Stimulated activated CD8-positive, alpha-beta memory T cell treated with anti-CD3 and anti-CD28 coated beads, Interleukin-12 subunit alpha, Interleukin-12 subunit beta, amount 100 ng/mL, for 24 hours (primary cell): ENCODE data around the gene PLXNC1.

Experiments
- DNase-seq: peaks from one replicate; pipeline ENCODE4 v3.0.0-alpha.2; 2020; ENCODE audit errors: extremely low read depth

Gene PLXNC1

DNA sequence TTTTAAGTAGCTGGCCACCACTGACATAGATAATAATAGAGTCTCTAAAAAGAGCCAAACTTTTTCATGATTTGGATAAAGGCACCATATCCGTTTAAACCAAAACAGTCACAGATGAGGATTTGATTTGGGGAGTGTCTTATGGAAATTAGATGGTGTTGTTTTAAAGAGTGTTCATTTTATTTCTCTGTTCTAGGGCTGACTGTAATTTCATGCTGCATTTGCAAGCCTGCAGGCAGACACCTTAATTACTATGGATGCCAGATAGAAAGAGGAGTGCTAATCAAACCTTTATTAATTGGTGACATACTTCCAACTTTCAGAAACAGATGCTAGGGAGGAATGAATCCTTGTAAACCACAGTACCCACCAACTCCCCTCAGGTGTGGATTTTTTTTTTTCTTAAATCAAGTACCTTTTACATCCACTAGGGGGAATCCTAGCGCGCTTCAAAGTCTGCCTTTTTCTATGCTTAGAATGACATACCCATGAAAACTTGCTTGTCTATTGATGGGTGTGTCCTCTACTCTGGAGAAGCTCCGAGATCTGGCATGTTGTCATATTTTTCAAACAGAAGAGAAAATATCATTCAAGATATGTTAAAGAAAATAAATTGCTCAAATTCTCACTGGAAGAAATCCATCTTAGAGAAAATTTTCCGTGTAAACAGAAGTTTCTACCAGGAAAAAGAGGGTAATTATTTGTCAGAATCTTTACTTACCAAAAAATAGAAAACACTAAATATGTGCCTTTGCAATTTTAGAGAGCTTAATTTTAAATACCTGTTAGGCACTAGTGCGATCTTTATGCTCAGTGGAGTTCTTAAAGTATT, 14.2 kb upstream of the PLXNC1 start:
- no peak for DNase-seq

DNA sequence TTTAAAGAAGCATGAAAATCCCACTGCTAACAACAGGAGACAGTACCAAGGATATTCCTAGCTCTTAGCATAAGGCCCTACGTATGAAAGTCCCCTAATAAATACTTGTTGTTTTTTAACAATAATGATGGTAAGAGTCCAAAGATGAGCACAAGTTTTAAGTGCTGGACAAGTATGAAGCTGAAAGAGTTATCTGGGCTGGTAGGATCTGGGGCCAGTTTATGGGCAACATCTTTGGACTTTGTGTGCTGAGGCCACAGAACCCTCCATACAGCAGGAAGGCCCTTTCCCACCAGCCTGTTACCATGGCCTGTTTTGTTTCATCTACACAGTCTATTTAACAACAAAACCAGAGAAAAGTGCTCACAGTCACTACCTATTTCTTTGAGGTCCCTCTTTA, 12.5 kb upstream of the PLXNC1 start:
- no peak for DNase-seq

DNA sequence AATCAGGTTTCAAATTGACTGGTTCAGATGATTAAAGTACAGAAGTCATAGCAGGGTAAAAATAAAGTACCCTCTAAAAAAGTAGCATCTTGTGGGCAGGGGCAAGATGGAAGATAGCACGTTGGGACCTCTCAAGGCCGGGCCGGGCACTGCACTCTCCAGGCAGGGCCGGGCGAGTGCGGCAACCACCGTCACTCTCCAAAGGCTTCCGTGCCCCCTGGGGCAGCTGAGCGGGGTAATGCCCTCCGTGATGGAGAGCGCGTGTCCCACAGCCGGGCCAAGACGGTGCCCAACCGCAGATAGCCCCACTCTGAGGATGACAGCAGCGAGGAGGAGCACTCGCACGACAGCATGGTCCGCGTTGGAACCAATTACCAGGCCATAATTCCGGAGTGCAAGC, 8.6 kb upstream of the PLXNC1 start:
- no peak for DNase-seq

DNA sequence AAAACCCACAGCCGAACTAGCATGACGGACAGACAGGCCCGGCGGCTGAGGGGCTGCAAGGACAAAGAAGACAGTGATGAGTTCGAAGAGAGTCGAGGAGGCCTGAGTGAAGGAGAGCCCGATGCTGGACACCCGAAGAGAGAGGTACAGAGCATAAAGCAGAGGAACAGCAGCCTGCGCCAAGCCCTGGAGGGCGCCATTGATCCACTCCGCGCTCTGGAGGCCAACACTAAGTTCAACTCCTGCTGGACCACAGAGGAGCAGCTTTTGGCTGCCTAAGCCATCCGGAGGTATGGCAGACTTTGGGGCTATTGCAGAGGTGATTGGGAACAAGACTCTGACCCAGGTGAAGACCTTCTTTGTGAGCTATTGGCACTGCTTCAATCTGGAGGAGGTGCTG, 7.8 kb upstream of the PLXNC1 start:
- no peak for DNase-seq

DNA sequence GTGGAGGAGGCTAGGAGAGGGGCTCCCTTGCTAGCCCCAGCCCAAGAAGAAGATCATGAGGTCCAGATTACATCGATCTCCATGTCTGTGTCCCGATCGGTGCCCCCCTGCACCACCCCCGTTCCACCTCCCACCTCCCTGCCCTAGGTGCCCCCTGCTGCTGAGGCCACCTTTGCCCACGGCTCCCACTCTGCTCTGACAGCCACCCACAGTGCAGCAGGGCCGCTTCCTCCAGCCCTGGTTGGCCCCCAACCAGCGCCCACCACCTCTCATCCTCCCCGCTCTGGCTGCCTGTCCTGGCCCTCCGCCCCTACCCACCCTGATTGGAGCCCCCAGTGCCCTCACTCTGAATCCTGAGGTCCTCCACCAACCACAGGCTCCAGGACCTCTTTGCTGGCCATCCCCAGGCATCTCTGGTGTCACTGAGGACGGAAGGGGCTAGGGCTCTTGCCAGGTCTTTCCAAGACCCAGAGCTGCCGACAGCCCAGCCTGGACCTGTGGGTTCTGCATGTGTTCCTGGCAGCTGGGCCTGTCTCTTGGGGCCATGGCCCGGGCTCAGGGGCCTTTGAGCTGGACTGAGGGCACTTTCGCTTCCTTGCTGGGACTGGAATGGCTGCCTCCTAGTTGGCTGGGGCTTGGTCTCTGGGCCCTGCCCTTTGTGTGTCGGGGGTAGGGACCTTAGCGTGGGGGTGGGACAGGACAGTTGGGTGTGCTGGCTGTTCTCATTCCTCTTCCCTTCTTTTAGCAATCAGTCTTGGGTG, 7.2 kb upstream of the PLXNC1 start:
- DNase-seq, result no peak

DNA sequence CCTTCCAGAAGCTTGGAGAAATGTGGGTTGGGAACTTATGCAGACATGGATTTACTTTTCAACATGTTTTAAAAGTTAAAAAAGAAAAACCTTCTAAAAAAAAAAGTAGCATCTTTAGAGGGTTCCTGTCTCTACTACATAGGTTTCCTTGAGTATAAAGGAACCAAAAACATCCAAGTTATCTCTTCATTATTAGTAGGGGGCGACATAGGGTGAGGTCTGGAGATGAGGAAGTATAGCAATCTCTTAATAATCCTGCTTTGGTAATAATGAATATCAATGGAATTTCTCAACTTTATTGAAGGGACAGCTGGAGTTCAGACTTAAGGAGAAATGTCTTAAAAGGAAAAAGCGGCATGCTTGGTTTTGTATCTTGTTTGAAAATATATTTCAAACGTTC, 6.5 kb upstream of the PLXNC1 start:
- no peak for DNase-seq

DNA sequence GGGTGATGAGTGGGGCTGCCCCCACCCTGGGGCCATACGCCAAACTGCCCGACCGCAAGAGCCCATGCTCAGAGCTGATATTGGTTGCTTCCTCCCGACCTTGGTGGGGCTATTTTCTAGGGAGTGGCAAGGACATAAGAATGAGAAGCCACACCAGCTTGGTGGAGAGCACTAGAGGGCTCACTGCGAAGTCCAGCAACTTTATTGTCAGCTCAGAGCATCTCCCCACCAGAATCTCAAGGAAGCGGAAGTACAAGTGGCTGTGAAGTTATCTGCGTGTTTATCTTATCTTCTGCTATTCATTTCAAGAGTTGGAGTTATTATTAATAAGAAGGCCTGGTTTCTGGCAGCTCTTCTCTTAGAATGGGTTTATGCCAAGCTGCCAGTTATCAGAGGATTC, 4.9 kb upstream of the PLXNC1 start:
- no peak for DNase-seq

DNA sequence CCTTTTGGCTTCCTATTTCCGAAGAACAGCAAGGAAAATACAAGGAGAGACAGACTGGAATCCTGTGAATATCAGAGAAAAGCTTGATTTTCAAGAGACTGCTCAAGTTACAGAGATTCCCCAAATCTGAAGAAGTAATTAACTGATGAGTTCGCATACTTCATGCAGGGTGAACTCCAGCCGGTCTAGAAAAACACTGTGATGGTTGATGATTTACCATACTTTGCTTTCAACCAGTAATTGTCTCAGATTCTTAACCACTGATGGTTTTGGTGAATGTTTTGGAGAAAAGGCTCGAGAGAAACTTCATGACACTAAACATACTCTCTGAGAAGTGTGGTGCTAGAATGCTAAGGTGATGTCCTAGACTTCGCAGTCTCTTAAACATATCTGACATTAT, 4.4 kb upstream of the PLXNC1 start:
- no peak for DNase-seq

DNA sequence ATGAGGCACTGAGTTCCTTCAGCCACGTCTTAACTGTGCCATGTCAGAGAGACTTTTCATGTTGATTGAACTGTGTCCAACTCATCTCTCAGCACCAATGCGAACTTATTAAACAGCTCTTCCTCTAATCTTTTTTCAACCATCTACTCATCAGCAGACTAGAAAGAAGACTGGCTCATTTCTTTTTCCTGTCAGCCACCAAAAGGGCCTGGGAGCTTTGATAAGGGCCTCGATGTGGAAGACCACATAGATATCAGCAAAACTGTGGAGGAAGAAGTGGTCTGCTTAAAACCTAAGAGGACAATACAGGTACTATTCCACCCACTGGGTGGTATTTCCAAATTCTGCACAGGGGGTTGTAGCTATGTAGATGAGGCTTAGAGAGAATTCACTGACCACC, 3.6 kb upstream of the PLXNC1 start:
- DNase-seq, result no peak

DNA sequence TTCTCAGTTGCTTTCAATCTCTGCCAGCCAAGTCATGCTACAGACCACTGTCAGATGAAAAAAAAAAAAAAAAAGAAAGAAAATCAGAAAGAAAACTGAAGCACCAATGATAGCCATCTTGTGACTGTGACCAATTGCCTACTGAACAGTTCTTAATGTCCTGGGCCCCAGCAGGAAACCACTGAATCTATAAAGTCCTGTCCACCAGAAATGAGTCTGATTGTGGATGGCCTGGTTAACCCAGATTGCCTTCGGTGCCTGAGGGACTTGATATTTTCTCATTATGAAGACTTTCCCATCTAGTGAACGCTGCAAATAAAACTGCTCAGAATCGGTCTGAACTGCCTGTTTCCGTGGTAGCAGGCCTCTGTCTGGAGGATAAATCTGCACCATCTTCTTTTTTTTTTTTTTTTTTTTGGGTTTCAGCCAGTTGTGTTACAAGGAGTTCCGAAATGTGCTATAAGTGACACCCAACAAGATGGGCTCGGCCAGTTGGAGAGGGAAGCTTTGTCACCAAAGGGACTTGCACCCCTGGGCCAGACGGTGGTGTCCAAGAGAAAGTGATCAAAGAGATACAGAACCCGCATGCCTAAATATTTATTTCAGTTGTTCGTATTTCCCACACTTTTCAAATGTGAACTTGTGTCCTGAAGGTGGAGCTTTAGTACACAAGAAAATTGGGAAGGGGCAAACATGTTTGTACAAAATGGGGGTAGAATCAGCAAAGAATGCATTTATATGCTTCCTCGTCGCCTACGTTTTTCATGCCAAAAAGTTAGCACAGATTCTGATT, 3.0 kb upstream of the PLXNC1 start:
- no peak for DNase-seq

DNA sequence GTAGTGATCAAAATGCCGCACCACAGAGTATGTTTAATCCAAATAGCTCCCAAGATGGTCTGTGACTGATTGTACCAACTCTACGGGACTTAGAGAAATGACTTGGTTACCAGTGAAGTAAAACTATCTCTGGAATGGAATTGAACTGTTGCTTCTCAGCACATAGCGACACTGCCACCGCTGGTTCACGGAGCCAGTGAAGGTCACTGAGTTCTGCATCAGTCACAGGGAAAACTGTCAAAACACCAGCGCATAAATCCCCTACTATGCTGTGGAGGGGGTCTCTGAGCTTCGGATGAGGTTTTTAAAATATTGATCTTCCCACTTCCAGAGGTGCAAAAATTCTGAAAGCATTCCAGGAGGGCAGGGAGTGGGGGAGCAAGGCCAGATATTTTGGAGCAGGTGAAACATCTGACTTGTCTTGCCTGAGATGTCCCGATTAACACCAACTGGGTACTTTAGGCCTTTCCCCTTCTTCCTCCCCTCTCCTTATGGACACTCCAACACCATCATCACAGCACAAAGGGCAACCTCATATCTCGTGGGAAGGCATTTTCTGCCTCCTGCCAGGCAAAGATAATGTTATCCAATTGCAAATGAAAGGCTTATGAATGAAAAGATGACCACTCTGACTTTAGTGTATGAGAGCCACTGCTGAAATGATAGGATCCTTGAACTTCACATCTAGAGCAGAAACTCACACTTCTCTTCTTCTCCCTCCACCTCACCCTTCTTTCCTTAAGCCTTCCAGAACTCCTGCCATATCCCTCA, 2.0 kb upstream of the PLXNC1 start:
- no peak for DNase-seq

DNA sequence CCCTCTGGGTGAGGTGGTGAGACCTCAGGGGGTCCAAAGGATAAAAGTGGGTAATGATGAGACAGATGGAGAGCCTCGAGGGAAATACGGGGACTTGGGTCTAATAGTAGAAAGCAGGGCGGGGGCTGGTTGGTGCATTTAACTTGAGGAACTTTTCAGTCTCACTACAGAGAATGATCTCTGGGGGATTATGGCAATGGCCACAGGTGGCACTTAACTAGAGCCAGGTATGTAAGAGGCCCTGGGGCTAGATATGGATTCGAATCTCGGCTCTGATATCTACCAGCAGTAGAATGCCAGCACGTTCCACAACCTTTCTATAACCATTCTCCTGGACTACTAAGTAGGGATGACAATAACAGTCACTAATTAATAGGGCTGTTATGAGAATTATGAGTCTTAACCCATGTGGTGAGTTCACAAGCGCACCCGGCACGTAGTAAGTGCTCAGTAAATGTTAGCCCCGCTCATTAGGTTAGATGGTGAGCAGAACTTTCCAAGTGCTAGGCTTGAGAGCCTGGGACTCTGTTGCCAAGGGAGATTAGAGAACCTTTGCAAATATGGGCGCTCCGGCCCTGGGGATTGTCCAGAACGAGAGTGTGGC, 888 bp upstream of the PLXNC1 start:
- no peak for DNase-seq

DNA sequence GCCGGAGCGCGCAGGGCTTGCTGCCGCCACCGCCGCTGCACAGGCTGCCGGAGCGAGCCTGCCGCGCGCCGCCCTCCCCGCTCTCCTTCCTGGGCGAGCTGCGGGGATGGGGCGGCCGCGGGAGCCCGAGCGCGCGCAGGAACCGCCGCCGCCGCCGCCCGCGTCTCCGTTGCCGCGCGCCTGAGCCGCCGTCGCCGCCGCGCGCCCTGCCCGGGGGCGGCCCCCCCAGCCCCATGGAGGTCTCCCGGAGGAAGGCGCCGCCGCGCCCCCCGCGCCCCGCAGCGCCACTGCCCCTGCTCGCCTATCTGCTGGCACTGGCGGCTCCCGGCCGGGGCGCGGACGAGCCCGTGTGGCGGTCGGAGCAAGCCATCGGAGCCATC, 352 bp downstream of the PLXNC1 start:
- no peak for DNase-seq

DNA sequence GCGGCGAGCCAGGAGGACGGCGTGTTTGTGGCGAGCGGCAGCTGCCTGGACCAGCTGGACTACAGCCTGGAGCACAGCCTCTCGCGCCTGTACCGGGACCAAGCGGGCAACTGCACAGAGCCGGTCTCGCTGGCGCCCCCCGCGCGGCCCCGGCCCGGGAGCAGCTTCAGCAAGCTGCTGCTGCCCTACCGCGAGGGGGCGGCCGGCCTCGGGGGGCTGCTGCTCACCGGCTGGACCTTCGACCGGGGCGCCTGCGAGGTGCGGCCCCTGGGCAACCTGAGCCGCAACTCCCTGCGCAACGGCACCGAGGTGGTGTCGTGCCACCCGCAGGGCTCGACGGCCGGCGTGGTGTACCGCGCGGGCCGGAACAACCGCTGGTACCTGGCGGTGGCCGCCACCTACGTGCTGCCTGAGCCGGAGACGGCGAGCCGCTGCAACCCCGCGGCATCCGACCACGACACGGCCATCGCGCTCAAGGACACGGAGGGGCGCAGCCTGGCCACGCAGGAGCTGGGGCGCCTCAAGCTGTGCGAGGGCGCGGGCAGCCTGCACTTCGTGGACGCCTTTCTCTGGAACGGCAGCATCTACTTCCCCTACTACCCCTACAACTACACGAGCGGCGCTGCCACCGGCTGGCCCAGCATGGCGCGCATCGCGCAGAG, 873 bp downstream of the PLXNC1 start:
- DNase-seq, result no peak

DNA sequence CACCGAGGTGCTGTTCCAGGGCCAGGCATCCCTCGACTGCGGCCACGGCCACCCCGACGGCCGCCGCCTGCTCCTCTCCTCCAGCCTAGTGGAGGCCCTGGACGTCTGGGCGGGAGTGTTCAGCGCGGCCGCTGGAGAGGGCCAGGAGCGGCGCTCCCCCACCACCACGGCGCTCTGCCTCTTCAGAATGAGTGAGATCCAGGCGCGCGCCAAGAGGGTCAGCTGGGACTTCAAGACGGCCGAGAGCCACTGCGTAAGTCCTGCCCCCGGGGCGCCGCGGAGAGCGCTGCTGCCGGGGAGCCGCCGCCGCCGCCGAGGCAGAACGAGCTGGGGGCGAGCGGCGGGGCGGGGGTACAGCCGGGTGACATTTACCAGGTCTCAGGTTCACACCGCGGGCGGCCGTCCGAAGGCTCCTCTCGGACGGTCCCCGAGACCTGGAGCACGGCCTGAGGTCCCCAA, 1.4 kb downstream of the PLXNC1 start:
- no peak for DNase-seq

DNA sequence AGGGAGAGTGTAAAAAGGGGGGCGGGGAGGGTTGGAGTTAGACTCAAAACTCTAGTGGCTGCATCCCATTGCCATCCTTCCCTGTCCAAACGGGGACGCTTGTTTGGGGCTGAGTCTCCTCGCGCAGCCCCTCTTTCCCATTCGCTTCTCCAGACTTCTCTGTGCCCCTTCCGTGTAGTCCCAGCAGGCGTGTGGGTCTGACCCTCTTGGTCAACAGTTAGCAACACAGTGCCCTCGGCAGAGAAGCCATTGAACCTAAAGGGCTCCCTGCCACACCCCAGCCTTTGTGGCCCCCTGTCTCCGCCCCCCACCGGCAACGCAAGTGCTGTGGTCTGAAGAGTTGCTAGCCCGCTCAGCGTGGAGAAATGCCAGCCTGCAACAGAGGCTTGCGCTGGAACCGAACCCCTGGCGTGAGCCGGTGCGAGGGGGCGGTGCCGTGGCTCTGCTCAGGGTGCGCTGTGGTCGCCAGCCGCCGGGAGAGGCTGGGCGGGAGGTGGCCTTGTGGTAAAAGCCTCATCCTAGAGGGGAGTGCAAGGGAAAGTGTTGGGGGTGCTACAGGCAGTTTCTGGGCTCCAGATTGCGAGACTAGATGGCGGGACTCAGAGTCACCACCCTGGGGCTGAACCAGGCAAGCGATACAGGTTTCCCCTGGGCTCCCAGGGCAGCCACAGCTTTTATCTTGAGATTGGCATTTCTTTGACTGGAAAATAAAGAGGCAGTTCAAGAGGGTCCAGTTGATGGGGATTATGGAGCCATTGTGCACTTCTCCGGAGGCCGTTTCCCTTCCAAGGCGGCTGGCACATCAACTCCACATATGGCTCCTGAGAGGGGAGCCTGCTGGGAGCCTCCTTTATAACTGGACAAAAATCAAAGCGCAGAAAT, 2.1 kb downstream of the PLXNC1 start:
- DNase-seq, result no peak

DNA sequence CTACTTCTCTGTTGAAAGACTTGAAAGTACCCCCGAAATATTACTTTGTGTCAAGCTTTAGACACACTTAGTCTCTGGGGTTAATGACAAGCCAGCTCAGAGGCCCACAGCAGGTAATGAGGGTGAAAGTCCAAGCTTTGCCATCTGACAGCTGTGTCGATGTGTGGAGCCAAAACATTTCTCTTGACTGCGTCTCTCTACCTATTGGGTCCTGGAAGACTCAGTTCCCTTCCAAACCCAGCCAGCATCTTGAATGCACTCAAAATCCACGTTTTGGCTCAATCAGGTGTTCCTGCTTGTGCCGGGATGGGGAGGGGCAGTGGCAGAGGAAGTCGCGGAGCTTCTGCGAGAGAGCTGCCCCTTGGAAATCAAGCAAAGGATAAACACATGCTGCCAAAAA, 3.2 kb downstream of the PLXNC1 start:
- no peak for DNase-seq

DNA sequence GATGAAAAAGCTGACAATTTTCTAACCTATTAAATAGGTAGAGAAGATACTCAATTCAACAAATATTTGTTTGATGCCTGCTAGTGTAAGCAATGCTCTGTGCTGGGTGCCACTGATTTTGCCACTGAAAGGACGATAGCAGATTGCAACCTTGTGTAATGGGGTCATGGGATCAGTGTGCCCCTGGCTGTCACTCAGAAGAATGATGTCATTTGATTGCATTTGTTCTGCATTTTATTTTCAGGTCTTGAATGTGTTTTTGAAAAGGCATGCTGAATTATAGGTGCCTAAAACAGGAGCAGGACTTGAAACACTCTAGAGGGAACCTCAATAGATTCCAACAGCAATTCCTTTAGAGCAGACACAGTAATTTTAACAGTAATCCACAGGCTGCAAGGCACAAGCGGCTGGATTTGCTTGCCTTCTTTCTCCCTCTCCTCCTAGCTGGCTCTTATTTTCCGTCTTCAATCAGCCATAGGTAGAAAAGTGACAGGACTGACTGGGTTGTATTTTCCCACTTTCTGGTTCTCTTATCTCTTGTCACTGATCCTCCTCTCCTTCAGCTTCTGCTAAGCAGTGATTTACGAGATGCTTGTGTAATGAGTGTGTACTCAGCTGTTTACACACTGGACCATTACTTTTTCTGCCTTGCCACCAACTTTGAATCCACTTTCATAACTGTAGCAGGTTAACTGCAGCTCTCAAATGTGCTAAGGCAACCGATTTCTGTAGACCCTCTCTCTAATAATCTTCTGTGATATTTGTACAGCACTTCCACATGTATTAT, 4.1 kb downstream of the PLXNC1 start:
- DNase-seq, result no peak

DNA sequence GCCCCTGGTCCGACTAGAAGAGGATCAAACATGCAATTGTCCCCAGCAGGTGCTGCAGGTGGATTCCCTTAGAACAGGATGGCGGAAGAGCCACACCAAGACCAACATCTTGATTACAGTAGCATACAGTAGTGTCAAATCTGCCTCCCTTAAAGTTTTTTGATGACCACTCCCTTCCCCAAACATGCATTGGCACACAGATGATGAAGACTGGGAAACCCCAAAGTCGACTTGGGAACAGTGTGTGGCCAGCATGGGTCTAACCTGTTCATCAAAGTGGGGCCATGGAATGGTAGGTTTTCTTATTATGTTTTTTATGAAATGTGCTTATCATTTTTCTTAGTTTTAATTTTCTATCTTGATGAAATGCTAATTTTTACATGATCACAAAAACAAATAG, 8.8 kb downstream of the PLXNC1 start:
- no peak for DNase-seq
